ENCODE data around the gene PCBP2.

- TF ChIP-seq CTCF (conservative IDR thresholded peaks at IDR 0.05 in 1 of 2, IDR thresholded peaks at IDR 0.05 in 1 of 2; ENCODE audit: low read depth in 1 of 2, low read length in 2 of 2) (no peak), EZH2 (IDR thresholded peaks at IDR 0.05; ENCODE audit: low read length, missing control alignments) (no peak)
Observed at GRCh38 chr12:53467082-53467481, 15.2 kb downstream of the PCBP2 start.
